NCI-H1105 treated with DMSO at 0.1 percent for 48 hours (cell line): ENCODE results near the gene PRXL2A.
"Not testable (repeated sequence)": the region's sequence is repeated elsewhere in the genome, so short reads cannot be mapped to it uniquely, and the experiment has no call there.

Experiments used
- DNase-seq: peaks from one replicate; lab custom pipeline; 2025; lab: John Stamatoyannopoulos, UW

The PRXL2A gene

GRCh38 chr10:80474941-80475340, 66.6 kb downstream of the PRXL2A start:
- no peak for DNase-seq

- DNase-seq, result not testable (repeated sequence)
Measured at GRCh38 chr10:80475641-80476040, 67.3 kb downstream of the PRXL2A start.

- DNase-seq, result no peak
Measured at GRCh38 chr10:80476685-80477084, 68.3 kb downstream of the PRXL2A start.

GRCh38 chr10:80477813-80478212, 69.5 kb downstream of the PRXL2A start:
- DNase-seq, result no peak

- not testable (repeated sequence) for DNase-seq
Measured at GRCh38 chr10:80480373-80480772, 72.0 kb downstream of the PRXL2A start.

- no peak for DNase-seq
Measured at GRCh38 chr10:80480852-80481251, 72.5 kb downstream of the PRXL2A start.

- no peak for DNase-seq
Measured at GRCh38 chr10:80484243-80484642, 75.9 kb downstream of the PRXL2A start.

GRCh38 chr10:80484676-80485075, 76.3 kb downstream of the PRXL2A start:
- DNase-seq, result no peak

- no peak for DNase-seq
Measured at GRCh38 chr10:80485076-80485945, 77.0 kb downstream of the PRXL2A start.

- no peak for DNase-seq
Measured at GRCh38 chr10:80485946-80486764, 77.8 kb downstream of the PRXL2A start.
